ENCODE measurements around the gene COLGALT1. TPM values are rescaled to one million over a fixed set of nuclear protein-coding genes. Genes with fewer than 3 reads are reported as not detected.
A peak's percentile ranks its signal among the peaks of the same experiment; 100 is the strongest.
"Not testable (repeated sequence)": the region's sequence is repeated elsewhere in the genome, so short reads cannot be mapped to it uniquely, and the experiment has no call there.

COLGALT1 gene
- total RNA-seq (2014; rRNA removed; shearing (Covaris generic)) = 49.5 and 52.0 TPM in 2 replicates

GRCh38 chr19:17555480-17555928 is at the start of gene COLGALT1:
COLGALT1 (plus strand) TSS chr19:17555649; CDS start chr19:17555714, 65 bp downstream.
- Histone ChIP-seq H3K4me3 (ENCODE audit: insufficient read depth, low read depth, low read length) (peak within 1 kb of the TSS; percentile 98), H3K27me3 (ENCODE audit: control insufficient read depth, insufficient read depth, low read length) (no peaks in the 10 kb centered on the region), H3K36me3 (replicated peaks; ENCODE audit: control insufficient read depth, insufficient read depth, low read length) (peaks cover 2% of the 10 kb centered on the region)
- peak; percentile 99 for DNase-seq

- Histone ChIP-seq H3K27me3 (ENCODE audit: control insufficient read depth, insufficient read depth, low read length) (no peaks in the 10 kb centered on the region), H3K36me3 (replicated peaks; ENCODE audit: control insufficient read depth, insufficient read depth, low read length) (no peaks in the 10 kb centered on the region), H3K4me3 (ENCODE audit: insufficient read depth, low read depth, low read length) (no peak overlapping the region)
- peak; percentile 37 for DNase-seq
Observed at GRCh38 chr19:17506745-17507144, 48.7 kb upstream of the COLGALT1 start.

- H3K4me3 ChIP-seq (ENCODE audit: insufficient read depth, low read depth, low read length); H3K27me3 ChIP-seq (ENCODE audit: control insufficient read depth, insufficient read depth, low read length); DNase-seq; H3K36me3 ChIP-seq (replicated peaks; ENCODE audit: control insufficient read depth, insufficient read depth, low read length): not testable (repeated sequence)
Observed at GRCh38 chr19:17508558-17508933, 46.9 kb upstream of the COLGALT1 start.

- peak; percentile 42 for DNase-seq
- no peaks in the 10 kb centered on the region for H3K36me3 ChIP-seq (replicated peaks; ENCODE audit: control insufficient read depth, insufficient read depth, low read length)
- peak overlapping the region; percentile 100 for H3K4me3 ChIP-seq (ENCODE audit: insufficient read depth, low read depth, low read length)
- no peaks in the 10 kb centered on the region for H3K27me3 ChIP-seq (ENCODE audit: control insufficient read depth, insufficient read depth, low read length)
Observed at GRCh38 chr19:17510220-17510993, 45.0 kb upstream of the COLGALT1 start.

GRCh38 chr19:17511724-17512573 is 43.5 kb upstream of the COLGALT1 start:
- no peaks in the 10 kb centered on the region for H3K27me3 ChIP-seq (ENCODE audit: control insufficient read depth, insufficient read depth, low read length)
- H3K36me3 ChIP-seq (replicated peaks; ENCODE audit: control insufficient read depth, insufficient read depth, low read length) = 0 out of 2 replicates have a peak, but pooled peaks cover 1% of the 10 kb centered on the region
- peak; percentile 95 for DNase-seq
- peak overlapping the region; percentile 100 for H3K4me3 ChIP-seq (ENCODE audit: insufficient read depth, low read depth, low read length)

GRCh38 chr19:17512574-17512939 is 42.9 kb upstream of the COLGALT1 start:
- H3K27me3 ChIP-seq (ENCODE audit: control insufficient read depth, insufficient read depth, low read length) = no peaks in the 10 kb centered on the region
- no peak for DNase-seq
- H3K36me3 ChIP-seq (replicated peaks; ENCODE audit: control insufficient read depth, insufficient read depth, low read length) = peaks cover 6% of the 10 kb centered on the region
- peak overlapping the region; percentile 100 for H3K4me3 ChIP-seq (ENCODE audit: insufficient read depth, low read depth, low read length)

DNA sequence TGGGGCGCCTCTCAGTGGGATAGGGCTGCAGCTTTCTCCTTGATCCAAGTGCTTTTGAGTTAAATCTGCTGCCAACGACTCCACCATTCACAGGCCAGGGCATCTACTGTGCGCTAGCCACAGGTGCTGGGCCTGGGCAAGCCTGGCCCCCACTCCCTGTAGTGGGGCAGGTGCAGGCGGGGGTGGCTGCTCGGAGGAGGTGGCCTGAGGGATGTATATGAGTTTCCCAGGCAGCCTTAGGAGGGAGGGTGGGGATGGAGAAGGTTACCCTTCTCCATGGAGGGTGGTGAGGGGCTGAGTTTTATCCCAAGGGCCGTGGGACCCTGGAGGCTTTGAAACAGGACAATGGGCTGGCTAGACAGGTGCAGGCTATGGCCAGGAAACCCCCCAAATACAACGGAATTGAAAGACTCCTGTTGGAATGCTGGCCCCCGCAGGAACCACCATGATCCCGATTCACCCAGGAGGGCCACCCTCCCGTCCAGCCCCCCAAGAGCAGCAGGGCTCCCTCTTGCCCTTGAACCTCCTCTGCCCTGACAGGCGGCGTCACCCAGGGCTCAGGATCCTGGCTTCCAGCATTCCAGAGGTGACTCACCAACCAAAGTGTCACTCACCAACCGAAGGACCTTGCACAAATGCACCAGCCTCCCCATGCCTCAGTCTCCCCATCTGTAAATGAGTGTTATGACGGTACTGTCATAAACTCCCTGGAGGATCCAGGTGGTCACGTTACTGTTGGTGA is 39.9 kb upstream of the COLGALT1 start:
- peak; percentile 56 for DNase-seq
- no peaks in the 10 kb centered on the region for H3K27me3 ChIP-seq (ENCODE audit: control insufficient read depth, insufficient read depth, low read length)
- peaks cover 8% of the 10 kb centered on the region for H3K36me3 ChIP-seq (replicated peaks; ENCODE audit: control insufficient read depth, insufficient read depth, low read length)
- no peak overlapping the region for H3K4me3 ChIP-seq (ENCODE audit: insufficient read depth, low read depth, low read length)

- Histone ChIP-seq H3K27me3 (ENCODE audit: control insufficient read depth, insufficient read depth, low read length) (no peaks in the 10 kb centered on the region), H3K4me3 (ENCODE audit: insufficient read depth, low read depth, low read length) (no peak overlapping the region), H3K36me3 (replicated peaks; ENCODE audit: control insufficient read depth, insufficient read depth, low read length) (peaks cover 8% of the 10 kb centered on the region)
- no peak for DNase-seq
Observed at GRCh38 chr19:17517898-17518297, 37.6 kb upstream of the COLGALT1 start.

- not testable (repeated sequence) for H3K27me3 ChIP-seq (ENCODE audit: control insufficient read depth, insufficient read depth, low read length); H3K4me3 ChIP-seq (ENCODE audit: insufficient read depth, low read depth, low read length); H3K36me3 ChIP-seq (replicated peaks; ENCODE audit: control insufficient read depth, insufficient read depth, low read length); DNase-seq
Observed at GRCh38 chr19:17518654-17519053, 36.8 kb upstream of the COLGALT1 start.

DNA sequence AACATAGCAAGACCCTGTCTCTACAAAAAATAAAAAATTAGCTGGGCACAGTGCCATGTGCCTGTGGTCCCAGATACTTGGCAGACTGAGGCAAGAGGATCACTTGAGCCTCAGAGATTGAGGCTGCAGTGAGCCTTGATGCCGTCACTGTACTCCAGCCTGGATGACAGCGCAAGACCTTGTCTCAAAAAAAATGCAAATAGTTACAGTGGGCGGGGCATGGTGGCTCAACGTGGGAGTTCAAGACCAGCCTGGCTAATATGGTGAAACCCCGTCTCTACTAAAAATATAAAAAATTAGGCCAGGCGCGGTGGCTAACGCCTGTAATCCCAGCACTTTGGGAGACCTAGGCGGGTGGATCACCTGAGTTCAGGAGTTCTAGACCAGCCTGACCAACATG is 35.5 kb upstream of the COLGALT1 start:
- no peak overlapping the region for H3K4me3 ChIP-seq (ENCODE audit: insufficient read depth, low read depth, low read length)
- DNase-seq = no peak
- H3K36me3 ChIP-seq (replicated peaks; ENCODE audit: control insufficient read depth, insufficient read depth, low read length) = peaks cover 8% of the 10 kb centered on the region
- H3K27me3 ChIP-seq (ENCODE audit: control insufficient read depth, insufficient read depth, low read length) = no peaks in the 10 kb centered on the region

GRCh38 chr19:17520865-17521264 is 34.6 kb upstream of the COLGALT1 start:
- peak; percentile 66 for DNase-seq
- Histone ChIP-seq H3K27me3 (ENCODE audit: control insufficient read depth, insufficient read depth, low read length) (no peaks in the 10 kb centered on the region), H3K36me3 (replicated peaks; ENCODE audit: control insufficient read depth, insufficient read depth, low read length) (peaks cover 8% of the 10 kb centered on the region), H3K4me3 (ENCODE audit: insufficient read depth, low read depth, low read length) (no peak overlapping the region)

DNA sequence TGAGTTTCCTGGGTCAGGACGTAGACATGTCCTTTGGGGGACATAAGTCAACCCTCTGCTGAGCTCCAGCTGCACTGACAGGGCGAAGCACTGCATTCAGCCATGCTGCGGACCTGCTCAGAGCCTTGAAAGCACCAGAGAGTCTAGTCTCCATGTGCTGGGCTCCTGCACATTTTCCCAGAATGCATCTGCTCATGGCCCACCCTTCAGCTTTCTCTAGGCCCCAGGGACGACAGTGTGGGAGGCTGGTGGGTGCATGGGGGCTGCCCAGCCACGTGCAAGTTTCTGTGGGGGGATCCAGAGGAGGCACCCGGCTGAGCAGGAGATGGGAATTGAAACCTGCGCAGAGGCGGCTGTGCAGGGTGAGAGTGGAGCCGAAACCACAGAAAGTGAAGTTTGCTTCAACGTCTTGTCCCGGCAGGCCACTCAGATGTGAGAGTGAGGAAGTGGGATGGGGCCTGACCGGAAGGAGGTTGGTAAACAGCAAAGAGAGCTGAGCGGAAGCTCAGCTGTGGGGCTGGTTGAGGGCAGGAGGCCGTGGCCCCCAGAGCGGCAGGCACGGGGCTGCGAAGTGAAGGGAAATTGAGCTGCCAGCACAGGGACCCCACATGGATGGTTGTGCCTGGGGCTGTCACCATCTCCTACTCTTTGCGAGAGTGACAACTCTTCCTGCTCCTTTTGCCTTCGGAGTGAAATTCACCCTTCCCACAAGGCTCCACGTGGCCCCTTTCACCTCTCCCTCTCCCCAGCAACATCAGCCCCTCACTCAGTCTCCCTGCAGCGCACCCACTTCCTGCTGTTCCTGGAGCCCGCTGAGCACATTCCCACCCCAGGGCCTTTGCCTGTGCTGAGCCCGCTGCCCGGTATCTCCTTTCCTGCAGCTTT is 32.2 kb upstream of the COLGALT1 start:
- no peaks in the 10 kb centered on the region for H3K36me3 ChIP-seq (replicated peaks; ENCODE audit: control insufficient read depth, insufficient read depth, low read length)
- H3K4me3 ChIP-seq (ENCODE audit: insufficient read depth, low read depth, low read length) = no peak overlapping the region
- no peaks in the 10 kb centered on the region for H3K27me3 ChIP-seq (ENCODE audit: control insufficient read depth, insufficient read depth, low read length)
- peak; percentile 48 for DNase-seq

DNA sequence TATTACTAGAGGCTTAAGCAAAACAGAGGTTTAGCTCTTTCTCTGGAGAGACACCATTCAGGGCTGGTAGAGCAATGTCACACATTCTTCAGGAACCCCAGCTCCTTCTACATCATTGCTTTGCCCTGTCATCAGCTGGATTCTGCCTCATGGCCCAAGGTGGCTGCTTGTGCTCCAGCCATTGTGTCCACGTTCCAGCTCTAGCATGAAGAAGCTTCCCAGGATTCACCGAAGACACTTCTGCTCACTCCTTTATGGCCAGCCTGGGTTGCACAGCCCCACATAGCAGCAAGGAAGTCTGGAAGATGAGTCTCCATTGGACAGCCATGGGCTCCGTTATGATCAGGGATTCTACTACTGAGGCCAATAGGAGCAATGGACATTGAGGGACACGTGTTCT is 30.8 kb upstream of the COLGALT1 start:
- H3K36me3 ChIP-seq (replicated peaks; ENCODE audit: control insufficient read depth, insufficient read depth, low read length) = no peaks in the 10 kb centered on the region
- H3K27me3 ChIP-seq (ENCODE audit: control insufficient read depth, insufficient read depth, low read length) = no peaks in the 10 kb centered on the region
- no peak for DNase-seq
- H3K4me3 ChIP-seq (ENCODE audit: insufficient read depth, low read depth, low read length) = no peak overlapping the region

DNA sequence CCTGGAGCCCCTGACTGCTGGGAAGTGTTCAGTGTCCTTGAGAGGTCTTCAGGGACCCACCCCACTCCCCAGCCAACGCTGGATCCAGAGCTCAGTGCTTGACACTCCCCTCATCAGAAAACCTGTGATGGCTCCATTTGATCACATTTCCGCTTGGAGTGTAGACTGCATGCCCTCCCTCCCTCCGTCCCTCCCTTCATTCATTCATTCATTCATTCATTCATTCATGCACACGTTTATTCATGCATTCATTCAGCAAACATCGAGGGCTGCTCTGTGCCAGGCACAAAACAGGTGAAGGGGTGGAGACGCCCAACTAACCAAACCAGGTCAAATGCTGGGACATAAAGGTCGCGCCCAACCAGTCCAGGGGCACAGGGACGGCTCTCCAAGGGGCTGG is 30.3 kb upstream of the COLGALT1 start:
- H3K4me3 ChIP-seq (ENCODE audit: insufficient read depth, low read depth, low read length) = no peak overlapping the region

More for the DNA sequence above, 30.3 kb upstream of the COLGALT1 start:
- DNase-seq = peak; percentile 21
- Histone ChIP-seq H3K36me3 (replicated peaks; ENCODE audit: control insufficient read depth, insufficient read depth, low read length) (no peaks in the 10 kb centered on the region), H3K27me3 (ENCODE audit: control insufficient read depth, insufficient read depth, low read length) (no peaks in the 10 kb centered on the region)

Measured in H7 (cell line).